IMR-90 (cell line): Measurements from ENCODE around the gene KCTD19. TPM values are rescaled to one million over a fixed set of nuclear protein-coding genes. Genes with fewer than 3 reads are reported as not detected.

Experiments
- ATAC-seq: fragments of 200-7000 bp; cut with Tn5 transposase; 2 replicates; pipeline ENCODE4 v1.9.1; 2020; ENCODE audit warnings: low read depth, mild to moderate bottlenecking, moderate library complexity
- BruUV-seq: library from RNA; stranded (reverse); fragments of 400-500 nt; replicated peaks from 2 replicates; lab custom pipeline; 2021; lab: Mats Ljungman, UMichigan
- CTCF ChIA-PET: fragments of 300-600 bp; formaldehyde crosslinking; extraction: SDS; loops from one replicate; lab custom pipeline; 2021; ENCODE audit warnings: antibody characterized with exemption; lab: Yijun Ruan, JAX
- POLR2A ChIA-PET: fragments of 300-600 bp; sonication (Branson Sonifier 250); formaldehyde crosslinking; loops from one replicate; lab custom pipeline; 2022; ENCODE audit warnings: antibody characterized with exemption; ENCODE audit not compliant: unreplicated experiment; lab: Charles Lee
- DNase-seq: peaks from one replicate; pipeline ENCODE4 v3.0.0; 2013
- H2AFZ ChIP-seq: replicated peaks from 2 replicates; pipeline ENCODE3; 2013; ENCODE audit warnings: low read length, mild to moderate bottlenecking; ENCODE audit not compliant: poor library complexity
- H2AK5ac ChIP-seq: 2 replicates; pipeline ENCODE4 v1.6.1; 2013; ENCODE audit warnings: low read depth, low read length, inconsistent platforms
- H2AK9ac ChIP-seq: replicated peaks from 2 replicates; pipeline ENCODE3; 2013; ENCODE audit warnings: mild to moderate bottlenecking, low read depth, low read length, moderate library complexity; ENCODE audit not compliant: poor library complexity
- H2BK120ac ChIP-seq: 2 replicates; pipeline ENCODE4 v1.6.1; 2013; ENCODE audit warnings: low read depth, low read length, inconsistent platforms
- H2BK15ac ChIP-seq: 3 replicates; pipeline ENCODE4 v1.6.1; 2013; ENCODE audit warnings: low read depth, low read length, inconsistent platforms
- H2BK20ac ChIP-seq: 2 replicates; pipeline ENCODE4 v1.6.1; 2013; ENCODE audit warnings: low read depth, mild to moderate bottlenecking, inconsistent platforms, low read length, moderate library complexity
- H2BK5ac ChIP-seq: 2 replicates; pipeline ENCODE4 v1.6.1; 2013; ENCODE audit warnings: mild to moderate bottlenecking, low read depth, low read length, inconsistent platforms; ENCODE audit not compliant: poor library complexity, severe bottlenecking
- H3K14ac ChIP-seq: replicated peaks from 2 replicates; pipeline ENCODE4 v1.6.1; 2013; ENCODE audit warnings: low read depth, low read length, inconsistent platforms
- H3K18ac ChIP-seq: 2 replicates; pipeline ENCODE4 v1.6.1; 2013; ENCODE audit warnings: low read depth, low read length, control low read depth
- H3K23ac ChIP-seq: 2 replicates; pipeline ENCODE4 v1.6.1; 2013; ENCODE audit warnings: low read depth, low read length, inconsistent platforms
- H3K27ac ChIP-seq: 2 replicates; pipeline ENCODE4 v1.5.1; 2013; ENCODE audit warnings: mild to moderate bottlenecking, control low read depth, low read length; ENCODE audit not compliant: insufficient read depth
- H3K27me3 ChIP-seq: 2 replicates; pipeline ENCODE4 v1.6.1; 2013; ENCODE audit warnings: low read length; ENCODE audit not compliant: control insufficient read depth, insufficient read depth
- H3K36me3 ChIP-seq: 2 replicates; pipeline ENCODE4 v1.6.1; 2013; ENCODE audit warnings: low read length, mixed read lengths; ENCODE audit not compliant: control insufficient read depth, insufficient read depth
- H3K4ac ChIP-seq: 2 replicates; pipeline ENCODE4 v1.6.1; 2013; ENCODE audit warnings: low read depth, low read length, inconsistent platforms
- H3K4me1 ChIP-seq: 2 replicates; pipeline ENCODE4 v1.6.1; 2013; ENCODE audit warnings: low read length, mixed read lengths; ENCODE audit not compliant: control insufficient read depth, insufficient read depth
- H3K4me2 ChIP-seq: 2 replicates; pipeline ENCODE4 v1.6.1; 2013; ENCODE audit warnings: low read depth, mild to moderate bottlenecking, control low read depth, low read length, moderate library complexity
- H3K4me3 ChIP-seq: 2 replicates; pipeline ENCODE4 v1.5.1; 2013; ENCODE audit warnings: low read depth, mild to moderate bottlenecking, control low read depth, low read length, moderate library complexity; ENCODE audit not compliant: insufficient read depth
- H3K56ac ChIP-seq: 2 replicates; pipeline ENCODE4 v1.6.1; 2013; ENCODE audit warnings: low read length, inconsistent platforms; ENCODE audit not compliant: insufficient read depth; ENCODE audit errors: extremely low read depth
- H3K79me1 ChIP-seq, 2 experiments: 2 replicates each; pipeline ENCODE4 v1.6.1; 2013; ENCODE audit warnings: low read length in 2 of 2, inconsistent platforms in 1 of 2, low read depth in 1 of 2
- H3K9ac ChIP-seq: 2 replicates; pipeline ENCODE4 v1.6.1; 2013; ENCODE audit warnings: low read depth, low read length, control low read depth
- H3K9me1 ChIP-seq: 2 replicates; pipeline ENCODE4 v1.6.1; 2013; ENCODE audit warnings: low read length, inconsistent platforms; ENCODE audit not compliant: insufficient read depth
- H3K9me3 ChIP-seq: 2 replicates; pipeline ENCODE4 v1.6.1; 2013; ENCODE audit warnings: low read length; ENCODE audit not compliant: control insufficient read depth, insufficient read depth
- H4K20me1 ChIP-seq: 2 replicates; pipeline ENCODE4 v1.6.1; 2013; ENCODE audit warnings: low read length, inconsistent platforms; ENCODE audit not compliant: insufficient read depth
- H4K5ac ChIP-seq: 2 replicates; pipeline ENCODE4 v1.6.1; 2013; ENCODE audit warnings: mild to moderate bottlenecking, low read depth, low read length, control low read depth
- H4K8ac ChIP-seq, 2 experiments: 2 replicates each; pipeline ENCODE4 v1.6.1; 2013; ENCODE audit warnings: low read depth in 2 of 2, low read length in 2 of 2, control low read depth in 1 of 2, inconsistent platforms in 1 of 2
- H4K91ac ChIP-seq: 2 replicates; pipeline ENCODE4 v1.6.1; 2013; ENCODE audit warnings: low read depth, low read length, inconsistent platforms; ENCODE audit not compliant: insufficient read depth
- CEBPB ChIP-seq: IDR thresholded peaks from 2 replicates; pipeline ENCODE4 v1.6.1; 2012; ENCODE audit warnings: low read depth, low read length, improper control_type of control experiment
- MAFK ChIP-seq: IDR thresholded peaks from 2 replicates; pipeline ENCODE4 v1.6.1; 2012; ENCODE audit warnings: low read depth, low read length, improper control_type of control experiment
- RAD21 ChIP-seq: IDR thresholded peaks from 2 replicates; pipeline ENCODE4 v1.6.1; 2012; ENCODE audit warnings: low read length, improper control_type of control experiment
- RCOR1 ChIP-seq: IDR thresholded peaks from 2 replicates; pipeline ENCODE4 v1.6.1; 2012; ENCODE audit warnings: mild to moderate bottlenecking, low read length, improper control_type of control experiment; ENCODE audit not compliant: insufficient replicate concordance
- SMC3 ChIP-seq: fragments of 150-350 bp; IDR thresholded peaks from 2 replicates; pipeline ENCODE4 v1.6.1; 2016; ENCODE audit warnings: low read depth, mild to moderate bottlenecking, antibody characterized with exemption, low read length, moderate library complexity
- WGBS, 2 experiments: methylation state at CpG; one replicate each; pipeline versions ENCODE4 v1.1.5 to v1.1.7; 2013; ENCODE audit warnings: missing lambda C conversion rate in 2 of 2; ENCODE audit not compliant: insufficient read length in 1 of 2; ENCODE audit errors: extremely low coverage in 2 of 2; 5-methylcytosine and 5-hydroxymethylcytosine counted together
- dilution Hi-C: fragments of 300-500 bp; cut with HindIII; formaldehyde crosslinking; loops from one replicate; pipeline ENCODE4 v1.14.3; 2018; ENCODE audit warnings: low sequenced_read_pairs; ENCODE audit not compliant: unreplicated experiment
- in situ Hi-C: fragments of 300-500 bp; cut with MboI; formaldehyde crosslinking; loops from 3 replicates; pipeline ENCODE4 v1.14.3; 2019; ENCODE audit warnings: low sequenced_read_pairs, inconsistent platforms, mixed read lengths
- intact Hi-C: fragments of 100-400 bp; cut with micrococcal nuclease; formaldehyde crosslinking; loops from 2 replicates; pipeline ENCODE4 v1.10.0; 2022
- polyA plus RNA-seq, 3 experiments: library from polyadenylated mRNA; depleted of rRNA; stranded (reverse); fragments of >200 nt; gene quantifications; 2 replicates each; pipeline ENCODE4 v1.2.3, GENCODE V29; 2012; ENCODE audit warnings: low replicate concordance in 1 of 3
- total RNA-seq: library from RNA; depleted of rRNA; stranded (reverse); fragments of >200 nt; gene quantifications from 2 replicates; pipeline ENCODE4 v1.2.3, GENCODE V29; 2012
- TF ChIP-seq, protein P1 (sequence below): conservative IDR thresholded peaks from 2 replicates; pipeline ENCODE4 v1.5.1; 2012; ENCODE audit warnings: mild to moderate bottlenecking, low read depth, low read length, improper control_type of control experiment

The KCTD19 gene
- total and polyA plus RNA-seq, 2 of the 4 experiments (the other 2 are of a cell fraction) = under 0.01 to 0.07 TPM

DNA sequence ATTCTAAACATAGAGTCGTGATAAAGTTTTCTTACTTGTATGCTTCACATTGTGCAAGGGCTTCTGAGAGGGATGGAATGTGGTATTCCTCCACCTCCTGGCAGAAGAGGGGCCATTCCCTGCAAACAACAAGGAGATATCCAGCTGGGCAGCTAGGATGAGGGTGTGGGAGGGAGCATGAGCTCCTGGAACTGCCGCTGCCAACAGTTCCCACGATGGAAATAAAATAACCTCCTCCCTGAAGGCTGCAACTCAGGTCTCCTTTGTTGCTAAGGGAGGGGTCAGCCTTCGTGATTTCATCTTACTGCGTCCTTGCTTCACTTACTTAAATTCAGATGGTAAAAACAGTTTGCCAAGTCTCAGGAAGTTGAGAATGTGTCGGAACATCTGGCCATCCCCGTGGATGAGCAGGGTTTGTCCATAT is 31.6 kb downstream of the KCTD19 start:
- in situ Hi-C loops = no loop called here
- Histone ChIP-seq H3K23ac (0 out of 2 replicates have a peak overlapping the region, but pooled peaks have one; percentile 37), H4K8ac (peak overlapping the region in 1 of 2 experiments; percentile 37; a peak in 1 of 4 replicates), H2AK9ac (no peak overlapping the region), H3K27me3 (no peaks in the 10 kb centered on the region), H2BK5ac (no peak overlapping the region), H3K79me1 (no peaks in the 10 kb centered on the region), H3K56ac (no peak overlapping the region), H2BK15ac (peak overlapping the region; percentile 49; the same call in 2 of the 3 replicates), H3K9me1 (peaks cover 26% of the 10 kb centered on the region), H3K4me2 (no peak overlapping the region), H3K4me3 (no peak overlapping the region), H2AK5ac (peak overlapping the region; percentile 64), H2AFZ (peak overlapping the region; percentile 16), H3K9ac (no peak overlapping the region), H4K91ac (peak overlapping the region; percentile 54), H4K20me1 (no peaks in the 10 kb centered on the region; the same call in 1 of the 2 replicates), H3K4ac (peak overlapping the region; percentile 73), H3K18ac (peak overlapping the region; percentile 5; the same call in 1 of the 2 replicates), H3K4me1 (peaks cover 31% of the 10 kb centered on the region), H2BK120ac (peak overlapping the region; percentile 0), H3K14ac (peak overlapping the region; percentile 36; the same call in 1 of the 2 replicates), H3K27ac (no peak overlapping the region), H3K36me3 (no peaks in the 10 kb centered on the region), H2BK20ac (peak overlapping the region; percentile 77), H4K5ac (0 out of 2 replicates have a peak overlapping the region, but pooled peaks have one; percentile 2), H3K9me3 (no peaks in the 10 kb centered on the region)
- intact Hi-C loops = no loop called here
- TF ChIP-seq, protein P1, sequence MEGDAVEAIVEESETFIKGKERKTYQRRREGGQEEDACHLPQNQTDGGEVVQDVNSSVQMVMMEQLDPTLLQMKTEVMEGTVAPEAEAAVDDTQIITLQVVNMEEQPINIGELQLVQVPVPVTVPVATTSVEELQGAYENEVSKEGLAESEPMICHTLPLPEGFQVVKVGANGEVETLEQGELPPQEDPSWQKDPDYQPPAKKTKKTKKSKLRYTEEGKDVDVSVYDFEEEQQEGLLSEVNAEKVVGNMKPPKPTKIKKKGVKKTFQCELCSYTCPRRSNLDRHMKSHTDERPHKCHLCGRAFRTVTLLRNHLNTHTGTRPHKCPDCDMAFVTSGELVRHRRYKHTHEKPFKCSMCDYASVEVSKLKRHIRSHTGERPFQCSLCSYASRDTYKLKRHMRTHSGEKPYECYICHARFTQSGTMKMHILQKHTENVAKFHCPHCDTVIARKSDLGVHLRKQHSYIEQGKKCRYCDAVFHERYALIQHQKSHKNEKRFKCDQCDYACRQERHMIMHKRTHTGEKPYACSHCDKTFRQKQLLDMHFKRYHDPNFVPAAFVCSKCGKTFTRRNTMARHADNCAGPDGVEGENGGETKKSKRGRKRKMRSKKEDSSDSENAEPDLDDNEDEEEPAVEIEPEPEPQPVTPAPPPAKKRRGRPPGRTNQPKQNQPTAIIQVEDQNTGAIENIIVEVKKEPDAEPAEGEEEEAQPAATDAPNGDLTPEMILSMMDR = peak; percentile 38
- TF ChIP-seq RCOR1 (no peak), RAD21 (peak; percentile 19; the same call in 1 of the 2 replicates), MAFK (no peak), SMC3 (peak; percentile 27; the same call in 1 of the 2 replicates), CEBPB (peak; percentile 80)
- ATAC-seq (peak; percentile 46), DNase-seq (peak; percentile 69)
- no TSS peak for BruUV-seq
- dilution Hi-C loops = no loop called here
- CTCF ChIA-PET = interaction anchor here (0.5 kb wide), 1 partner anchor 37 kb away, joined by 3 read pairs; no protein-coding TSS in a partner anchor
- POLR2A ChIA-PET = no interaction called here
- WGBS, 2 experiments = no CpG with 5 or more reads among the region's 7 CpGs
